Spinal cord (tissue), 10 donors: ENCODE results near the gene DPP6. TPM values are rescaled to one million over a fixed set of nuclear protein-coding genes. Genes with fewer than 3 reads are reported as not detected.

ENCODE experiments used
- DNase-seq, 6 donors: peaks; one replicate each; pipeline versions ENCODE4 v3.0.0 to v3.0.0-alpha.2; 2013 to 2015; ENCODE audit warnings: low spot score in 6 of 6, low read depth in 4 of 6
- H3K27ac ChIP-seq: one replicate; pipeline ENCODE4 v1.5.1; 2013; ENCODE audit warnings: low read depth, low read length, control low read depth
- H3K27me3 ChIP-seq: one replicate; pipeline ENCODE4 v1.6.1; 2013; ENCODE audit warnings: low read length; ENCODE audit not compliant: control insufficient read depth, insufficient read depth
- H3K36me3 ChIP-seq: one replicate; pipeline ENCODE4 v1.6.1; 2013; ENCODE audit warnings: low read length; ENCODE audit not compliant: control insufficient read depth, insufficient read depth
- H3K4me1 ChIP-seq: one replicate; pipeline ENCODE4 v1.6.1; 2013; ENCODE audit warnings: low read length; ENCODE audit not compliant: control insufficient read depth, insufficient read depth
- H3K4me3 ChIP-seq: one replicate; pipeline ENCODE4 v1.5.1; 2013; ENCODE audit warnings: low read depth, low read length, control low read depth
- H3K9me3 ChIP-seq: one replicate; pipeline ENCODE4 v1.6.1; 2013; ENCODE audit warnings: low read length; ENCODE audit not compliant: control insufficient read depth, insufficient read depth
- WGBS: methylation state at CpG from one replicate; pipeline ENCODE4 v1.1.5; 2013; ENCODE audit warnings: missing lambda C conversion rate; ENCODE audit not compliant: insufficient coverage; 5-methylcytosine and 5-hydroxymethylcytosine counted together
- polyA plus RNA-seq, 2 donors: library from polyadenylated mRNA; unstranded; fragments of 120-200 nt; gene quantifications; one replicate each; pipeline ENCODE4 v1.2.1, GENCODE V29; 2013; ENCODE audit not compliant: insufficient read length in 2 of 2
- total RNA-seq, 2 donors: library from RNA; depleted of rRNA in 1 of 2; stranded (reverse); fragments of 120-200 nt in 1 of 2; fragments of >200 nt in 1 of 2; gene quantifications; one replicate each; pipeline versions ENCODE4 v1.2.3 to v1.2.4, GENCODE V29; 2013 to 2014
- donor health status: healthy.

Gene DPP6
- total and polyA plus RNA-seq, 4 donors = 36.3 to 104 (median 78.5) TPM

- Histone ChIP-seq H3K27me3 (no peaks in the 10 kb centered on the region), H3K4me3 (no peak overlapping the region), H3K4me1 (peaks cover 54% of the 10 kb centered on the region), H3K36me3 (peaks cover 55% of the 10 kb centered on the region), H3K27ac (no peak overlapping the region), H3K9me3 (no peaks in the 10 kb centered on the region)
- DNase-seq = no peak
- 77% methylated on average over 10 of the region's 10 CpGs for WGBS
Observed at GRCh38 chr7:154873500-154874121, 821.4 kb downstream of the DPP6 start.

- 59% methylated on average over 9 of the region's 10 CpGs for WGBS
- H3K36me3 ChIP-seq = peaks cover 51% of the 10 kb centered on the region
- DNase-seq = no peak
Observed at GRCh38 chr7:154874409-154875113, 822.4 kb downstream of the DPP6 start.

GRCh38 chr7:154875297-154875696 is 823.1 kb downstream of the DPP6 start:
- DNase-seq = no peak
- WGBS = 91% methylated on average over 10 of the region's 13 CpGs
- H3K4me1 ChIP-seq = peaks cover 64% of the 10 kb centered on the region
- no peaks in the 10 kb centered on the region for H3K27me3 ChIP-seq
- H3K4me3 ChIP-seq = no peak overlapping the region
- no peak overlapping the region for H3K27ac ChIP-seq
- H3K9me3 ChIP-seq = no peaks in the 10 kb centered on the region
- peaks cover 54% of the 10 kb centered on the region for H3K36me3 ChIP-seq

More at GRCh38 chr7:154874409-154875113, 822.4 kb downstream of the DPP6 start:
- Histone ChIP-seq H3K4me3 (no peak overlapping the region), H3K27me3 (no peaks in the 10 kb centered on the region), H3K27ac (no peak overlapping the region), H3K9me3 (no peaks in the 10 kb centered on the region), H3K4me1 (peaks cover 58% of the 10 kb centered on the region)

GRCh38 chr7:154876516-154876915 is 824.3 kb downstream of the DPP6 start:
- DNase-seq = peak in 1 of 6 donors; percentile 83
- 17% methylated on average over 5 of the region's 5 CpGs for WGBS
- peaks cover 63% of the 10 kb centered on the region for H3K4me1 ChIP-seq

GRCh38 chr7:154877031-154877430 is 824.8 kb downstream of the DPP6 start:
- Histone ChIP-seq H3K27ac (no peak overlapping the region), H3K4me1 (peaks cover 61% of the 10 kb centered on the region), H3K9me3 (no peaks in the 10 kb centered on the region), H3K36me3 (peaks cover 58% of the 10 kb centered on the region), H3K4me3 (no peak overlapping the region), H3K27me3 (no peaks in the 10 kb centered on the region)
- peak in 1 of 6 donors; percentile 79 for DNase-seq
- WGBS = 65% methylated on average over 4 of the region's 9 CpGs

More at GRCh38 chr7:154876516-154876915, 824.3 kb downstream of the DPP6 start:
- Histone ChIP-seq H3K4me3 (no peak overlapping the region), H3K27ac (no peak overlapping the region), H3K27me3 (no peaks in the 10 kb centered on the region), H3K36me3 (peaks cover 56% of the 10 kb centered on the region), H3K9me3 (no peaks in the 10 kb centered on the region)

GRCh38 chr7:154879629-154880028 is 827.4 kb downstream of the DPP6 start:
- Histone ChIP-seq H3K4me3 (no peak overlapping the region), H3K36me3 (peaks cover 61% of the 10 kb centered on the region), H3K9me3 (no peaks in the 10 kb centered on the region), H3K27me3 (no peaks in the 10 kb centered on the region), H3K27ac (no peak overlapping the region), H3K4me1 (peaks cover 56% of the 10 kb centered on the region)
- 54% methylated on average over 4 of the region's 11 CpGs for WGBS
- no peak for DNase-seq

- Histone ChIP-seq H3K4me1 (peaks cover 50% of the 10 kb centered on the region), H3K9me3 (no peaks in the 10 kb centered on the region), H3K27me3 (no peaks in the 10 kb centered on the region), H3K4me3 (no peak overlapping the region), H3K27ac (no peak overlapping the region), H3K36me3 (peaks cover 62% of the 10 kb centered on the region)
- WGBS = 87% methylated on average over 4 of the region's 9 CpGs
- DNase-seq = peak in 1 of 6 donors; percentile 37
Observed at GRCh38 chr7:154880513-154880912, 828.3 kb downstream of the DPP6 start.

GRCh38 chr7:154881026-154881425 is 828.8 kb downstream of the DPP6 start:
- Histone ChIP-seq H3K4me1 (peaks cover 47% of the 10 kb centered on the region), H3K27me3 (no peaks in the 10 kb centered on the region), H3K4me3 (no peak overlapping the region), H3K9me3 (no peaks in the 10 kb centered on the region), H3K36me3 (peaks cover 62% of the 10 kb centered on the region), H3K27ac (no peak overlapping the region)
- 45% methylated on average over 6 of the region's 9 CpGs for WGBS
- DNase-seq = peak in 2 of 6 donors; percentile 76 to 83

GRCh38 chr7:154881526-154881925 is 829.3 kb downstream of the DPP6 start:
- H3K27ac ChIP-seq = no peak overlapping the region
- 96% methylated on average over 5 of the region's 11 CpGs for WGBS
- DNase-seq = no peak

More at GRCh38 chr7:154881526-154881925, 829.3 kb downstream of the DPP6 start:
- H3K36me3 ChIP-seq = peaks cover 66% of the 10 kb centered on the region
- no peak overlapping the region for H3K4me3 ChIP-seq
- H3K9me3 ChIP-seq = no peaks in the 10 kb centered on the region
- H3K27me3 ChIP-seq = no peaks in the 10 kb centered on the region
- peaks cover 43% of the 10 kb centered on the region for H3K4me1 ChIP-seq
